ENCODE results near the gene MXRA8.
"Not testable (repeated sequence)": the region's sequence is repeated elsewhere in the genome, so short reads cannot be mapped to it uniquely, and the experiment has no call there.

Gene MXRA8

GRCh38 chr1:1358433-1359271 lies at the start of gene MXRA8:
MXRA8 (minus strand) TSS chr1:1358555; CDS start chr1:1358504, 51 bp downstream.
- H3K4me3 ChIP-seq (ENCODE audit: low read length): peak within 1 kb of the TSS; percentile 68
- no peak for TF ChIP-seq CTCF (conservative IDR thresholded peaks at IDR 0.05; ENCODE audit: low read depth, low read length)
- DNase-seq (ENCODE audit: low read depth): no peak

- peak overlapping the region; percentile 85 for H3K4me3 ChIP-seq (ENCODE audit: low read length)
- DNase-seq (ENCODE audit: low read depth): peak; percentile 27
- no peak for TF ChIP-seq CTCF (conservative IDR thresholded peaks at IDR 0.05; ENCODE audit: low read depth, low read length)
These were observed 49.4 kb upstream of the MXRA8 start for GRCh38 chr1:1407636-1408318.

- H3K4me3 ChIP-seq (ENCODE audit: low read length): peak within 1 kb of the TSS; percentile 85
- DNase-seq (ENCODE audit: low read depth): peak; percentile 61
- TF ChIP-seq CTCF (conservative IDR thresholded peaks at IDR 0.05; ENCODE audit: low read depth, low read length): no peak
These were observed 48.7 kb upstream of the MXRA8 start, which contains the start of gene MRPL20 for GRCh38 chr1:1406821-1407635. MRPL20 (minus strand) TSS chr1:1407293; CDS start chr1:1407217, 76 bp downstream.

GRCh38 chr1:1406101-1406820 lies 47.9 kb upstream of the MXRA8 start:
- peak overlapping the region; percentile 85 for H3K4me3 ChIP-seq (ENCODE audit: low read length)
- DNase-seq (ENCODE audit: low read depth): no peak
- TF ChIP-seq CTCF (conservative IDR thresholded peaks at IDR 0.05; ENCODE audit: low read depth, low read length): no peak

GRCh38 chr1:1403653-1404052 lies 45.3 kb upstream of the MXRA8 start:
- no peak for DNase-seq (ENCODE audit: low read depth)
- TF ChIP-seq CTCF (conservative IDR thresholded peaks at IDR 0.05; ENCODE audit: low read depth, low read length): no peak
- no peak overlapping the region for H3K4me3 ChIP-seq (ENCODE audit: low read length)

- not testable (repeated sequence) for H3K4me3 ChIP-seq (ENCODE audit: low read length); DNase-seq (ENCODE audit: low read depth)
These were observed 44.6 kb upstream of the MXRA8 start for GRCh38 chr1:1402901-1403392.

Data from retinal pigment epithelial cell (primary cell).